ENCODE data around the gene TGIF1. TPM values are rescaled to one million over a fixed set of nuclear protein-coding genes. Genes with fewer than 3 reads are reported as not detected.
A peak's percentile ranks its signal among the peaks of the same experiment; 100 is the strongest.

Gene TGIF1
- total RNA-seq, 2 experiments from 2014 or later, result 40.9 to 69.0 TPM

GRCh38 chr18:3493501-3494244 lies 43.7 kb downstream of the TGIF1 start:
- DNase-seq (ENCODE audit: low spot score), result peak; percentile 50
- peak overlapping the region; percentile 89 for H3K27ac ChIP-seq (ENCODE audit: low read depth, low read length, poor library complexity, severe bottlenecking)

GRCh38 chr18:3494245-3494526 lies 44.2 kb downstream of the TGIF1 start:
- Histone ChIP-seq H2AFZ (ENCODE audit: low read length) (peak overlapping the region; percentile 82; the same call in 1 of the 2 replicates), H3K27ac (ENCODE audit: low read depth, low read length, poor library complexity, severe bottlenecking) (peak overlapping the region; percentile 89), H3K4me2 (ENCODE audit: low read length) (peak overlapping the region; percentile 64), H3K36me3 (ENCODE audit: insufficient read depth, low read length) (no peaks in the 10 kb centered on the region), H3K9me2 (ENCODE audit: insufficient read depth, low read length) (no peaks in the 10 kb centered on the region), H3K4me3 (ENCODE audit: low read depth, low read length, poor library complexity, severe bottlenecking) (peak overlapping the region; percentile 56), H3K9me3 (ENCODE audit: low read length) (no peaks in the 10 kb centered on the region), H3K79me2 (ENCODE audit: insufficient read depth, low read depth, low read length) (peaks cover 15% of the 10 kb centered on the region; the same call in 1 of the 2 replicates), H4K20me1 (ENCODE audit: insufficient read depth, low read length) (no peaks in the 10 kb centered on the region), H3K4me1 (ENCODE audit: insufficient read depth, low read length, poor library complexity, severe bottlenecking) (peaks cover 70% of the 10 kb centered on the region)
- TF ChIP-seq EZH2phosphoT487 (IDR thresholded peaks at IDR 0.05; ENCODE audit: borderline replicate concordance, low read depth, low read length) (no peak), CTCF (conservative IDR thresholded peaks at IDR 0.05; ENCODE audit: low read length) (no peak)
- no TSS peak for BruUV-seq (replicated peaks)
- ChIA-PET POLR2A (interaction anchor here (0.6 to 3.1 kb wide), 8 partner anchors 9 to 400 kb away, joined by 3 to 16 read pairs (median 4); no protein-coding TSS in a partner anchor), CTCF (ENCODE audit: unreplicated experiment) (no interaction called here)
- intact Hi-C loops (cut with micrococcal nuclease; ENCODE audit: unreplicated experiment), result no loop called here
- no peak for DNase-seq (ENCODE audit: low spot score)

More at GRCh38 chr18:3493501-3494244, 43.7 kb downstream of the TGIF1 start:
- ChIA-PET POLR2A (interaction anchor here (0.6 to 3.1 kb wide), 12 partner anchors 9 to 481 kb away, joined by 3 to 16 read pairs (median 4); no protein-coding TSS in a partner anchor), CTCF (ENCODE audit: unreplicated experiment) (interaction anchor here (0.6 kb wide), 1 partner anchor 167 kb away, joined by 6 read pairs; no protein-coding TSS in a partner anchor)
- Histone ChIP-seq H3K79me2 (ENCODE audit: insufficient read depth, low read depth, low read length) (peaks cover 15% of the 10 kb centered on the region; the same call in 1 of the 2 replicates), H3K36me3 (ENCODE audit: insufficient read depth, low read length) (no peaks in the 10 kb centered on the region), H3K4me3 (ENCODE audit: low read depth, low read length, poor library complexity, severe bottlenecking) (peak overlapping the region; percentile 56), H3K9me3 (ENCODE audit: low read length) (no peaks in the 10 kb centered on the region), H2AFZ (ENCODE audit: low read length) (peak overlapping the region; percentile 82), H3K4me2 (ENCODE audit: low read length) (peak overlapping the region; percentile 64), H4K20me1 (ENCODE audit: insufficient read depth, low read length) (no peaks in the 10 kb centered on the region), H3K9me2 (ENCODE audit: insufficient read depth, low read length) (no peaks in the 10 kb centered on the region), H3K4me1 (ENCODE audit: insufficient read depth, low read length, poor library complexity, severe bottlenecking) (peaks cover 70% of the 10 kb centered on the region)
- intact Hi-C loops (cut with micrococcal nuclease; ENCODE audit: unreplicated experiment), result no loop called here
- TSS peak; percentile 83 for BruUV-seq (replicated peaks)
- TF ChIP-seq EZH2phosphoT487 (IDR thresholded peaks at IDR 0.05; ENCODE audit: borderline replicate concordance, low read depth, low read length), result no peak
- TF ChIP-seq CTCF (conservative IDR thresholded peaks at IDR 0.05; ENCODE audit: low read length), result no peak

- ChIA-PET CTCF (ENCODE audit: unreplicated experiment) (no interaction called here), POLR2A (interaction anchor here (0.5 to 3.1 kb wide), 6 partner anchors 10 to 399 kb away, joined by 3 to 16 read pairs (median 4); no protein-coding TSS in a partner anchor)
- DNase-seq (ENCODE audit: low spot score), result peak; percentile 37
- no peaks in the 10 kb centered on the region for H4K20me1 ChIP-seq (ENCODE audit: insufficient read depth, low read length)
- H3K36me3 ChIP-seq (ENCODE audit: insufficient read depth, low read length), result no peaks in the 10 kb centered on the region
- no peaks in the 10 kb centered on the region for H3K9me2 ChIP-seq (ENCODE audit: insufficient read depth, low read length)
- peak overlapping the region; percentile 82; the same call in 1 of the 2 replicates for H2AFZ ChIP-seq (ENCODE audit: low read length)
- H3K4me2 ChIP-seq (ENCODE audit: low read length), result peak overlapping the region; percentile 64
- TF ChIP-seq CTCF (conservative IDR thresholded peaks at IDR 0.05; ENCODE audit: low read length) (no peak), EZH2phosphoT487 (IDR thresholded peaks at IDR 0.05; ENCODE audit: borderline replicate concordance, low read depth, low read length) (no peak)
- H3K9me3 ChIP-seq (ENCODE audit: low read length), result no peaks in the 10 kb centered on the region
- H3K27ac ChIP-seq (ENCODE audit: low read depth, low read length, poor library complexity, severe bottlenecking), result peak overlapping the region; percentile 89
- peak overlapping the region; percentile 56 for H3K4me3 ChIP-seq (ENCODE audit: low read depth, low read length, poor library complexity, severe bottlenecking)
- peaks cover 19% of the 10 kb centered on the region; the same call in 1 of the 2 replicates for H3K79me2 ChIP-seq (ENCODE audit: insufficient read depth, low read depth, low read length)
- no TSS peak for BruUV-seq (replicated peaks)
- intact Hi-C loops (cut with micrococcal nuclease; ENCODE audit: unreplicated experiment), result no loop called here
- peaks cover 70% of the 10 kb centered on the region for H3K4me1 ChIP-seq (ENCODE audit: insufficient read depth, low read length, poor library complexity, severe bottlenecking)
Measured at GRCh38 chr18:3494569-3494968, 44.6 kb downstream of the TGIF1 start.
